Activated CD8-positive, alpha-beta memory T cell treated with anti-CD3 and anti-CD28 coated beads, Interleukin-2, amount 50 U/mL, for 24 hours (primary cell): ENCODE measurements around the gene BCAR1.

Experiments
- DNase-seq: peaks from one replicate; pipeline ENCODE4 v3.0.0-alpha.2; 2020; ENCODE audit errors: extremely low read depth

BCAR1 gene

DNA sequence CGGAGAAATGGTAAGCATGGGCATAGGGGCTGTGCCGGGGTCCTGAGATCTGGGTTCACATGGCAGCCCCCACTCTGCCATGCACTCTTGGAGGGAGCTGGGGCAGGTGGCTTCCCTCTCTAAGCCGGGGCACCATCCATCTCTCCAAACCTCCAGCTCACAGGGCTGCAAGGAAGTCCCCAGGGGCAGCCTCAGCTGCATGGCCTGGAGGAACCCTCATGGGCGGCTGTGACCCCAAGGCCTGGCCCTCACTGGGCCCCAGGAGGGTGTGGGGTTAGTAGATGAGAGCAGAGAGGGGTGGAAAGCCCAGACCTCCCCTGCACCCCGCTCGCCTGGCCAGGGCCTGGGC lies 47.0 kb downstream of the BCAR1 start:
- DNase-seq, result no peak

DNA sequence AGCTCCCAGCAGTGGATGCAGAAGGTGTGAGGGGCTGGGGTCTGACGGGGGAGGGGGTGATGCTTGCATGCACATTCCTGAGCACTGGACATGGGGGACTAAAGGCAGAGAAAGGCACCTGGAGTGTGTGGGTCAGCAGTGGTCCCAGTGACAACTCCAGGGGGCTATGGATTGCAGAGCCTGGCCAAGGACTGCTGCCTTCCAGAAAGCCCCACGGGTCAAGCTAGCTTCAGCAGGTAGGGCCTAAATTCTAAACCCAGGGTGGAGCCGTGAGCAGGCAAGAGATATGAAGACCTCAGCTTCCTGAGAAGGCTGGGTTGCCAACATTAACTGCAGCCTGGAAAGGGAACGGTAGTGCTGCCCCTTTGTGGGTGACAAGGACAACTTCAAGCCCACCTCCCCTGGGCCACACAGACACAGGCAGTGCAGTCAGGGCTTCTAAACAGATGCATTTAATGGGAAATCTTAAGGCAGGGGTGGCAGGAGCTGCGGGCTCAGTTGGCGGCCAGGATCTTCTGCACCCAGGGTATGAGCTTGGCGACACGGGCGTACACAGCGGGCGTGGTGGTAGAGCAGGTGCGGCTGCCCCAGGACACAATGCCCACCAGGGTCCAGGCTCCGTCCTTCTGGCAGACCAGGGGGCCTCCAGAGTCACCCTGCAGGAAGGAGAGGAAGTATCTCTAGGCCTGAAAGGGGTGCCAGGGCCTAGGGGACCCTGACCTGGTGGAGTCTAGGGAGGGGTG lies 47.6 kb downstream of the BCAR1 start:
- no peak for DNase-seq

DNA sequence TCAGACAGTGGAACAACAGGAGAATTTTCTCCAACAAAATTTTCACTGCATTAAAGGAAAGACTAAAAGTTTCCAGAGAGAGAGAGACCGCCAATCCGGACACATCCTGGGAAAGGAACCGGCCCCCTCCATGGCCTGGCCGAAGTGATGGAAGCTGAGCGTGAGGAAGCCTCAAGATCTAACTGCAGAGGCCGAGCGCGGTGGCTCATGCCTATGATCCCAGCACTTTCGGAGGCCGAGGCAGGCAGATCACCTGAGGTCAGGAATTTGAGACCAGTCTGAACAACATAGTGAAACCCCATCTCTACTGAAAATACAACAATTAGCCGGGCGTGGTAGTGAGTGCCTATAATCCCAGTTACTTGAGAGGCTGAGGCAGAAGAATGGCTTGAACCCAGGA lies 48.3 kb downstream of the BCAR1 start:
- no peak for DNase-seq

DNA sequence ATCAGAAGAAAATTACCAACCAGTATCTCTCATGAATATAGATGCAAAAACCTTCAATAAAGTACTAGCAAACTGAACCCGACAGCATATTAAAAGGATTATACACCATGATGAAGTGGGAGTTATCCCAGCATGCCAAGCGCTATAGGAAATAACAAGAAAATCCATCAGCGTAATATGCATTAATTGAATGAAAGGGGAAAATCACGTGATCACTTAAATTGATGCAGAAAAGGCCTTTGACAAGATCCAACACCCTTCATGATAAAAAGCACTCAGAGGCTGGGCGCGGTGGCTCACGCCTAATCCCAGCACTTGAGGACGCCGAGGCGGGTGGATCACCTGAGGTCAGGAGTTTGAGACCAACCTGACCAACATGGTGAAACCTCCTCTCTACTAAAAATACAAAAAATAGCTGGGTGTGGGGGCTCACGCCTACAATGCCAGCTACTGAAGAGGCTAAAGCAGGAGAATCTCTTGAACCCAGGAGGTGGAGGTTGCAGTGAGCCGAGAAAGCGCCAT lies 49.3 kb downstream of the BCAR1 start:
- DNase-seq, result no peak

DNA sequence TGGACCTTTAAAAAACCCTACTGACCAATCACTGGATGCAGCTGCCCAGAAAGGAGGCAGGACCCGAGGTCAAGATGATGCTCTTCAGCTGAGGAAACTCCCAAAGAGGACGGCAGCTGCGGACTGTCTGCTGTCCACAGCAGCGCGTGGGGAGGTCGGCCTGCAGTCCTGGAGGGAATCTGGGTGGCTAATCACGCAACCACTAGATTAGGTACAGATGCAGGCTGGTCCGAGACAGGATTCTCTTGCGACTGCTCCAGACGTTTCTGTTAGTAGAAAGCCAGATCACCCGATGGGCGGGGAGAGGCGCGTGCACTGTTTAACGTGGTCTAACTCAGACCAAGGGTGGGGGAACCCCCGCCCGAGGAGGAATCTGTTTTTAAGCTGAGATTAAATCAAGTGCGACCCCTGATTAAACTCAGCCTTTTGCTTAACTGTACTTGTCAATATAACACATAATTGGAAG lies 53.3 kb downstream of the BCAR1 start:
- no peak for DNase-seq

DNA sequence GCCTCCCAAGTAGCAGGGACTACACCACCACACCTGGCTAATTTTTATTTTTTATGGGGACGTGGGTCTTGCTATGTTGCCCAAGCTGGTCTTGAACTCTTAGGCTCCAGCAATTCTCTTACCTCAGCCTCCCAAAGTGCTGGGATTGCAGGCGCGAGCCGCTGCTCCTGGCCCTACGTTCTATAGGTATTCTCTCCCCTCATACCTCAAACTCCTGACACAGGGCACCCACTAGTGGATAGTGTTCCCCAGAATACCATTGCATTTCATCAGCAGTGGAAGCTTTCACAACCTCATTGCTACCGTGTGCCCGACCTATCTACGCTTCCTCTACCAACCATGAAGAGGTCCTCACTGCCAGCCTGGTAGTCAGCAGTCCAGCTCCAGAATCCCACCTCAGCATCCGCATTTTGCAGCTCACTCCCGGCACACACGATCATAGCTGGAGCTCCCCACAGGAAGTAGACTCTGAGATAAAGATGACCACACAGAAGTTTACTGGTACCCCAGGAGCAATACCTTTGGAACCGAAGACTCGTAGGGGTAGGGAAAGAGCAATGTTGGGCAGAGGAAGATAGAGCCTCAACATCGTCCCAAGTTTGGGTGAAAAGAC lies 53.8 kb downstream of the BCAR1 start:
- DNase-seq, result no peak

DNA sequence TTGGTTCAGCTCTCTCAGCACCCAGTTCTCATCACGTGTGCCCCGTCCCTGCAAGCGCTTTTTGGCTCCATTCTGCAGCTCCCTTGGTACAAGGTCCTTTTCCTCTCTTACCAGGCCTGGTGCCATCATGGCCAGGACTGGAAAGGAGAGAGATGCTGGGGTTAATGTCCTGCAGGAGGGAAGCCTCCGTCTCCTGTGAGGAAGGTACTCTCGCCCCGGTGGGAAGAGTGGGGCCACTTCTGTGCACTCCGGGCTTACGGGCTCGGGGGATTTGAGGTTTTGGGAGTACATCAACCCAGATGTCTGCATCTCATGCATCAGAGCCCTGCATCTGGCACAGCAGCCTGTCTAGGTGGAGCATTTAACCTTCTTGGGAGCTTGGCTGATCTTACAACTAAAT lies 54.6 kb downstream of the BCAR1 start:
- no peak for DNase-seq

DNA sequence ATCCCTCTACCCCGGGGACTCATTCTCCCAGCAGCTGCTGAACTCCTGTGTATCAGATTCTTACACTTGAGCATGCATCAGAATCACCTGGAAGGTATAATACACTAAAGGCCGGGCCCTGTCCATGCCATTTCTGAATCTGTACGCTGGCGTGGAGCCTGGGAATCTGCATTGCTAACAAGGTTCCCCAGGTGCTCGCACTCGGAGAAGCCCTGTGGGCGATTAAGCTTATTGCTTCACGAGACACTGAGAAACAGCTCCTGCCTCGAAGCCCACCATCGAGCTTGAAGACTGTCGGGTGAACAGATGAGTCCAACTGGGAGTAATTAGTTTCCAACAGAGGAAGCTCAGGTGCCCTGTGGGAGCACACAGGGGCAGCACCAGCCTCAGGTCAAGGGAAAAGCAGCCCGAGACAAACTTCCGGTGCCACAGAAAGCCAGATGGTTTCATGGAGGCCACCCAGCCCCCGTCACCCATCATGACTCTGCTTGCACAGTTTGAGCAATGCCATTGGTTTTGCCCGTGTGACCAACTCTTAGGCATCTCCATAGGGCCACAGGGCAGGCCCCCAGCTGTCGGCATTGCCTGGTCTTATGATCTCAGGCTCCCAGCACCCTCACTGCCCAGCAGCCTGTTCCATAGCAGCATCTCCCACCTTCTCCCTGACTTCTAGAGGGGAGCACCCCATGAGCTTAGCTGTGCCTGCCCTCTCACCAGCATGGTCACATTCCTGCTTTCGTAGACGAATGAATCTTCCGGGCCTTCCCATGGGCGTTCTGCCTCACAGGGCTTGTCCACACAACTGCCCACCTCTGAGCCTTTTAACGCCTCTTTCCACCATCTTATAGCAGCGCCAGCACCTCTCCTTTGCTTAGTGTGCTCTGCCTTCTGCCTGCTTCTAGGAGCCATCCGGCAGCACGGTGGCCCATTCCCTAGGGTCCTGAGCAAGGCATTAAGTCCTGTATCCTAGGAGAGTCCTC lies 55.3 kb downstream of the BCAR1 start:
- DNase-seq, result no peak

DNA sequence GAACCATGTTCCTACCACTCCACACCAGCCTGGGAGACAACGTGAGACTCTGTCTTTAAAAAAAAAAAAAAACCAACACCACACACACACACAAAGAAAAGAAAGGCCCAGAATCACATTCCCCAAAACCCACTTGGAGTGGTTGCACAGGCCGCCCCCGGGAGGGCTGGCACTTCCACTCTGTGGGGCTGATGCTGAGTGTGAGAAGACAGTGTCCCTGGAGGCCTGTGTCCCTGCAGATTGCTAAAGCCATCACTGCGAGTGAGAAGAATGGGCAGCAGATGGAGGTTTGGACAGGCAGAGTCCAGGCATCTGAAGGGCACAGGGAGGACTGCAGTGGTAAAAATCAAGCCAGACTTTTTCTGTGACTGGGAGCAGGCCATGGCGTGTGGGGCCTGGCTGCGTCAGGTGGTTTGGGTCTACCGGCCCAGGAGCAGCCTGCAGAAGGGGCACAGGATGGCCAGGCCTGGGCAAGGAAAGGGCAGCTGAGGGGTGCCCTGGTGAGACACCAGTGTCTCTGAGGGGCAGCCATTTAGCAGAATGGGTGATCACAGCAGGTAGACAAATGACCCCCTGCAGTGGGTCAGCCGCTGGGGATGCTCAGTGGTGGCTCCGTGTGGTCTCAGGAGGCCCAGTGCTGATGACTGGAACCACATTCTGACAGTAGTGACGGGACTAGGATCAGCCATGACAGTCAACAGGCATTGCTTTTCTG lies 57.5 kb downstream of the BCAR1 start:
- no peak for DNase-seq

DNA sequence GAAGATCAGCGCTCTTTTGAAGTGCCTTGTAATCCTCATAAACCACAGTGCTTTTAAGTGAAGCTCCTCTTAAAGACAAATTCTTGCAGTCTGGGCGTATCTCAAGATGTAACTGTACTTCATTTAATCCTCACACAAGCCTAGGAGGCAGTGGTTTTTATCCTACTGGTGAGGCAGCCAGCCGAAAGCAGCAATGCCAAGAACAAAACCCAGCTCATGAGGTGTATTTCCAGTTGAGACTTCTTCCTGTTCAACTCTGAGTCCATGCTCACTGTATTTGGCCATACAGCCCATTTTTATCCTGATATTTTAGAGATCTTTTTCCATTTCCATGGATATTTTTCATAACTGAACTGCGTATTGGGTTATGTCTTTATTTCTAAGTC lies 58.2 kb downstream of the BCAR1 start:
- no peak for DNase-seq

DNA sequence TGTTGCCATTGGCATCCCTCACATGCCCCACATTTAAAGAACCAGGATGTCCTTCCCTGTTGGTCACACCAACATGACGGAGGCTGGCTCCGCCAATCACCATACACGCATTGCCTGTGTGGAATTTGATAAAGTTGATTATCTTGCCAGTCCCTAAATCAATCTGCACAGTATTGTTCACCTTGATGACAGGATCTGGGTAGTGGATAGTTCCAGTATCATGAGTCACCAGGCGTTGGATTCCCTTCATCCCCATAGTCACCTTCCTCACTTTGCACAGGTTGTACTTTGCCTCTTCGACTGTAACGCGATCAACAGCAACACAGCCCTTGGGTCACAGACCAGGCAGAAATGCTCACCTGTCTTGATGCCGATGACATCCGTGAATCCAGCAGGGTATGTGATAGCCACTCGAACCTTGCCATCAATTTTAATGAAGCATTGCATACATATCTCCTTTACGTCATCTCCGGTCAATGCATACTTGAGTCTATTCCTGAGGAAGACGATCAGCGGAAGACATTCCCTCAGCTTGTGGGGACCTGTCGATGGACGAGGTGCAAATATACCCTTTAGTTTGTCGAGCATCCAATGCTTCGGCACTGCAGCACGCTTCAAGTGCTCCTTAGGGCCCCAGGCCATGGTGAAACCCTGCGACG lies 58.7 kb downstream of the BCAR1 start:
- no peak for DNase-seq

DNA sequence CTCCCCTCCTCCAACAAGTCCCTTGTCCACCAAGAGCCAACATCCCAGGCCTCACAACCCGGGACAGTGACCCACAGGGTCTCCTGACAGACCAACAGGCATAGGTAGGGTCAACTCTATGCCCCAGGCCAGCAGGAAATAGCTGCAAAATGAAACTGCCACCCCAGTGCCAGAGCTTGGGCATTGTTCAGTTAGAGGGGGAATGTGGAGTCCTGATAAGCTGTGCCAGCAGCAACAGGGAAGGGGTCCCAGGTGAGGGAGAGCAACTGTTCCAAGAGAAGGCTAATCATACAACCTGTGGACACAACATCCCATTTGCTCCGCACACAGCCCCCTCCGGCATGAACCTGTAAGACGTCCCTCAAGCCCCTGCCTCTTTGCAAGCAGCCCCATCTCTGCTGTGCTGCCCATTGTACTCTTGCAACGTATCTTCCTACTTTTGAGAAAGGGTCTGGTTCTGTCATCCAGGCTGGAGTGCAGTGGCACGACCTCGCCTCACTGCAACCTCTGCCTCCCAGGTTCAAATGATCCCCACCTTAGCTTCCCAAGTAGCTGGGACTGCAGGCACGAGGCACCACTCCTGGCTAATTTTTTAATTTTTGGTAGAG lies 61.7 kb downstream of the BCAR1 start:
- no peak for DNase-seq

DNA sequence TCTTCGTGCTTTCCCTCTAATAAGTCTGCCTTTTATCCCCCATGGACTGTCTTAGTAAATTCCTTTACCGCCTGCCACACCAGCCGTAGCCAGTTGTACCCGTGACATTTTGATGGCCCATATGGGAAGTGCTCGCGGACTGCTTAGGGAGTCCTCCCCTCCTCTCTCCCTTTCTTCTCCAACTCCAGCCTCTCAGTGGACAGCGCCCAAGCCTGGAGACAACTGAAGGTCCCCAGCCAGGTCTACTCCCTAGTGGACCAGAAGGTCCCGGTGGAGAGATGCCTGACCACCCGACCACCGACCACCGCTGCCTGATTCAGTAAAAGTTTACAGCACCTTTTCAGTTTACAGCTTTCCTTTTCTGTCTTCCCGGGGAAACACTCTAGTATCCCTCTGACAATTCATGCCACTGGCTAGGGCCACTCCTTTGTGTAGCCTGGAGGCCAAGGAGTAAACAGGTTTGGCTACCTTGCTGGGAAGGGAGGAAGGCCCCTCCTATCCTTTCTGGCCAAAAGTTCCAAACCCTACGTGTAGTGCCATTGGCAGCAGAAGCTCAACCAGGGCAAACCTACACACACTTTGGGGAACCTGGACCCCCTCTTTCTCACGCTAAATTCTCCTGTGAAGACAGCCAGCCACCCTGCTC lies 62.5 kb downstream of the BCAR1 start:
- no peak for DNase-seq

DNA sequence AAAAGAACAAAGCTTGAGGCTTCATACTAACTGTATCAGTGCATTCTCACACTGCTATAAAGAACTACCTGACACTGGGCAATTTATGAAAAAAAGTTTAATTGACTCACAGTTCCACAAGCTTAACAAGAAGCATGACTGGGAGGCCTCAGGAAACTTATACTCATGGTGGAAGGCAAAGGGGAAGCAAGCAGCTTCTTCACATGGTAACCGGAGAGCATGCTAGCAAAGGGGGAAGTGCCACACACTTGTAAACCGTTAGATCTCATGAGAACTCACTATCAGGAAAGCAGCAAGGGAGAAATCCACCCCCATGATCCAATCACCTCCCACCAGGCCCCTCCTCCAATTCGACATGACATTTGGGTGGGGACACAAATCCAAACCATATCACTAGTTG lies 69.8 kb downstream of the BCAR1 start:
- DNase-seq, result no peak

DNA sequence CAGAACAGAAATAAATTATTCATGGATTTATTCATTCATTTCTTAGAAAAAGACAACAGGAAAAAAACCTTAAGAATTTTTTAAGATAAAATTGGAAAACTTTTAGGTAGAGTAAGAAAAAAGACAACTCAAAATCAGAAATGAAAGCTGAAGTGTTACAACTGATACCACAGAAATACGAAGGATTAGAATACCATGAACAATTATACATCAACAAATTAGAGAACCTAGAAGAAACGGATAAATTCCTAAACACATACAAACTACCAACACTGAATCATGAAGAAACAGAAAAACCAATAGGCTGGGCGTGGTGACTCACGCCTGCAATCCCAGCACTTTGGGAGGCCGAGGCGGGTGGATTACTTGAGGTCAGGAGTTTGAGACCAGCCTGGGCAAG lies 72.2 kb downstream of the BCAR1 start:
- DNase-seq, result no peak
